ENCODE measurements around the gene BOD1L1.

BOD1L1 gene

DNA sequence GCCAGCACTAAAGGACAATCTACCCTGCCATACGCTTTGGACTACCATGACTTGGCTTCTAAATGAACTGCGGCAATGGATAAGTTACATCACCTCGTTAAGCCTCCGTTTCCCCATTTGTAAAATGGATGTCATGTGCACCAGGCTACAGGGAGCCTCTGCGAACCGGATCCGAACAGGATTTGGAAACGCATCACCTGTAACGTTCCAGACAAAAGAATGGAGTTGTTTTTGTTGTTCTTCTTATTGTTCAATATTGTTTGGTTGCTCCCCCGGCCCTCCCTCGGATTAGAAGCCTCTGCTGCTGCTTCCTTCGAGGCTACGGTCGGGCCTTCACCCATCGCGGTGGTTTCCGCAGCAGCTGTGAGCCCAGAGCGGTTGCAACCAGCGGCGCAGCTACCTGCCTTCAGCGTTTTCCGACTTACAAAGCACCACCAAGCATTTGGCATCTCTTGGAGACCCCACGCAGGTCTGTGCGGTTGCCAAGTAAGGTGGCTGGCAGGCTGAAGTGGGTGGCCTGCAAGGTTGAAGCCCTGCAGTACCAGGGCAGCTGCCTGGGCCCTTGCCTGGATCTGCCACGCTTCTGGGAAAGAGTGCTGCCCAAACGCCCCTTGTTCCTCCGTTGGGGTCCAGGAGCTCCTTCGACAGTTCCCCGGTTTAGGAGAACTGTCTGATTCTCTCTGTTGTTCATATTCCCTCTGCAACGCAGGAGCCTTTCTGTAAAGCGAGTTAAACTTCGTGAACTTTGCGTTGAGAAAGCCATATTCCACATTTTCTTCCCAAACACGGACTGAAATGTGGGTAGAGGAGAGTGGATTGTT is 90.3 kb downstream of the BOD1L1 start:
- Histone ChIP-seq H3K4me3 (ENCODE audit: low read depth, low read length) (no peak overlapping the region), H3K27ac (ENCODE audit: extremely low read depth, low read depth, low read length) (no peak overlapping the region), H3K4me1 (ENCODE audit: control insufficient read depth, insufficient read depth, low read length) (no peaks in the 10 kb centered on the region), H3K9me3 (ENCODE audit: control insufficient read depth, insufficient read depth, low read depth, low read length) (no peaks in the 10 kb centered on the region), H3K36me3 (ENCODE audit: control insufficient read depth in 2 of 2, insufficient read depth in 1 of 2, low read length in 2 of 2) (peaks cover 0 to 4% of the 10 kb centered on the region in 2 experiments; a peak in 1 of 3 replicates)
- CTCF ChIA-PET, result no interaction called here
- TF ChIP-seq ZNF660 (tag by site-specific recombination; IDR thresholded peaks at IDR 0.05) (no peak), MZF1 (tag by site-specific recombination; IDR thresholded peaks at IDR 0.05; ENCODE audit: borderline replicate concordance) (no peak), ZNF302 (tag by site-specific recombination; IDR thresholded peaks at IDR 0.05; ENCODE audit: low read depth) (no peak), ZNF416 (tag by site-specific recombination; IDR thresholded peaks at IDR 0.05) (no peak), ZNF843 (tag by site-specific recombination; IDR thresholded peaks at IDR 0.05) (no peak), ZNF16 (tag by site-specific recombination; IDR thresholded peaks at IDR 0.05; ENCODE audit: low read depth) (no peak), ZNF623 (tag by site-specific recombination; IDR thresholded peaks at IDR 0.05) (no peak), ZNF529 (tag by site-specific recombination; IDR thresholded peaks at IDR 0.05; ENCODE audit: insufficient replicate concordance) (no peak), ZNF560 (tag by site-specific recombination; IDR thresholded peaks at IDR 0.05; ENCODE audit: borderline replicate concordance) (no peak)
- TF ChIP-seq, protein P1, sequence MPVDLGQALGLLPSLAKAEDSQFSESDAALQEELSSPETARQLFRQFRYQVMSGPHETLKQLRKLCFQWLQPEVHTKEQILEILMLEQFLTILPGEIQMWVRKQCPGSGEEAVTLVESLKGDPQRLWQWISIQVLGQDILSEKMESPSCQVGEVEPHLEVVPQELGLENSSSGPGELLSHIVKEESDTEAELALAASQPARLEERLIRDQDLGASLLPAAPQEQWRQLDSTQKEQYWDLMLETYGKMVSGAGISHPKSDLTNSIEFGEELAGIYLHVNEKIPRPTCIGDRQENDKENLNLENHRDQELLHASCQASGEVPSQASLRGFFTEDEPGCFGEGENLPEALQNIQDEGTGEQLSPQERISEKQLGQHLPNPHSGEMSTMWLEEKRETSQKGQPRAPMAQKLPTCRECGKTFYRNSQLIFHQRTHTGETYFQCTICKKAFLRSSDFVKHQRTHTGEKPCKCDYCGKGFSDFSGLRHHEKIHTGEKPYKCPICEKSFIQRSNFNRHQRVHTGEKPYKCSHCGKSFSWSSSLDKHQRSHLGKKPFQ (tag by site-specific recombination; IDR thresholded peaks at IDR 0.05), result no peak
- POLR2A ChIA-PET, result no interaction called here

DNA sequence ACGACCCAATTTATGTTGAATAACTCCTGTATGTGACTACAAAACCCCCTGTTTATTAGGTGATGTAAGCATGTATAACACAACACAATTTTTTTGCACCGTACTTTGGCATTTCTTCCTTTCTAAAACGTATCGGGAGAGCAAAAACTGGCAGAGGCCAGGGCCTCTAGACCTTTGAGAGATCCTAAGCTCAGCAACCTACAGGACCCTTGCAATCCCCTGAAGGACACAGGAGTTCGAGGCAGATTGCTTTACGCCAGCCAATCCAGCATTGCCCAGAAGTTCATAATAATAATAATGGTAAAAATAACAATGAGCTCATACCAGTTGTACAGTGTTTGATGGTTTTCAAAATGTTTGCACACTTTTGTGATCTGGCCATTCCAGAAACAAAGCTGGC is 90.9 kb downstream of the BOD1L1 start:
- no peak overlapping the region for H3K27ac ChIP-seq (ENCODE audit: extremely low read depth, low read depth, low read length)
- CTCF ChIA-PET, result no interaction called here
- no peaks in the 10 kb centered on the region for H3K4me1 ChIP-seq (ENCODE audit: control insufficient read depth, insufficient read depth, low read length)
- no peak overlapping the region for H3K4me3 ChIP-seq (ENCODE audit: low read depth, low read length)
- H3K36me3 ChIP-seq (ENCODE audit: control insufficient read depth in 2 of 2, insufficient read depth in 1 of 2, low read length in 2 of 2), result no peaks in the 10 kb centered on the region
- H3K9me3 ChIP-seq (ENCODE audit: control insufficient read depth, insufficient read depth, low read depth, low read length), result no peaks in the 10 kb centered on the region
- POLR2A ChIA-PET, result no interaction called here
- no peak for TF ChIP-seq ZNF530 (tag by site-specific recombination; IDR thresholded peaks at IDR 0.05; ENCODE audit: low read depth)
- no peak for TF ChIP-seq ZNF580 (tag by site-specific recombination; IDR thresholded peaks at IDR 0.05)
- TF ChIP-seq ZNF148 (tag by site-specific recombination; IDR thresholded peaks at IDR 0.05; ENCODE audit: borderline replicate concordance), result no peak
- TF ChIP-seq, protein P2, sequence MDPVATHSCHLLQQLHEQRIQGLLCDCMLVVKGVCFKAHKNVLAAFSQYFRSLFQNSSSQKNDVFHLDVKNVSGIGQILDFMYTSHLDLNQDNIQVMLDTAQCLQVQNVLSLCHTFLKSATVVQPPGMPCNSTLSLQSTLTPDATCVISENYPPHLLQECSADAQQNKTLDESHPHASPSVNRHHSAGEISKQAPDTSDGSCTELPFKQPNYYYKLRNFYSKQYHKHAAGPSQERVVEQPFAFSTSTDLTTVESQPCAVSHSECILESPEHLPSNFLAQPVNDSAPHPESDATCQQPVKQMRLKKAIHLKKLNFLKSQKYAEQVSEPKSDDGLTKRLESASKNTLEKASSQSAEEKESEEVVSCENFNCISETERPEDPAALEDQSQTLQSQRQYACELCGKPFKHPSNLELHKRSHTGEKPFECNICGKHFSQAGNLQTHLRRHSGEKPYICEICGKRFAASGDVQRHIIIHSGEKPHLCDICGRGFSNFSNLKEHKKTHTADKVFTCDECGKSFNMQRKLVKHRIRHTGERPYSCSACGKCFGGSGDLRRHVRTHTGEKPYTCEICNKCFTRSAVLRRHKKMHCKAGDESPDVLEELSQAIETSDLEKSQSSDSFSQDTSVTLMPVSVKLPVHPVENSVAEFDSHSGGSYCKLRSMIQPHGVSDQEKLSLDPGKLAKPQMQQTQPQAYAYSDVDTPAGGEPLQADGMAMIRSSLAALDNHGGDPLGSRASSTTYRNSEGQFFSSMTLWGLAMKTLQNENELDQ (tag by site-specific recombination; IDR thresholded peaks at IDR 0.05; ENCODE audit: low read depth), result no peak
- TF ChIP-seq ZFHX2 (tag by site-specific recombination; conservative IDR thresholded peaks at IDR 0.05), result no peak
- TF ChIP-seq, protein P3, sequence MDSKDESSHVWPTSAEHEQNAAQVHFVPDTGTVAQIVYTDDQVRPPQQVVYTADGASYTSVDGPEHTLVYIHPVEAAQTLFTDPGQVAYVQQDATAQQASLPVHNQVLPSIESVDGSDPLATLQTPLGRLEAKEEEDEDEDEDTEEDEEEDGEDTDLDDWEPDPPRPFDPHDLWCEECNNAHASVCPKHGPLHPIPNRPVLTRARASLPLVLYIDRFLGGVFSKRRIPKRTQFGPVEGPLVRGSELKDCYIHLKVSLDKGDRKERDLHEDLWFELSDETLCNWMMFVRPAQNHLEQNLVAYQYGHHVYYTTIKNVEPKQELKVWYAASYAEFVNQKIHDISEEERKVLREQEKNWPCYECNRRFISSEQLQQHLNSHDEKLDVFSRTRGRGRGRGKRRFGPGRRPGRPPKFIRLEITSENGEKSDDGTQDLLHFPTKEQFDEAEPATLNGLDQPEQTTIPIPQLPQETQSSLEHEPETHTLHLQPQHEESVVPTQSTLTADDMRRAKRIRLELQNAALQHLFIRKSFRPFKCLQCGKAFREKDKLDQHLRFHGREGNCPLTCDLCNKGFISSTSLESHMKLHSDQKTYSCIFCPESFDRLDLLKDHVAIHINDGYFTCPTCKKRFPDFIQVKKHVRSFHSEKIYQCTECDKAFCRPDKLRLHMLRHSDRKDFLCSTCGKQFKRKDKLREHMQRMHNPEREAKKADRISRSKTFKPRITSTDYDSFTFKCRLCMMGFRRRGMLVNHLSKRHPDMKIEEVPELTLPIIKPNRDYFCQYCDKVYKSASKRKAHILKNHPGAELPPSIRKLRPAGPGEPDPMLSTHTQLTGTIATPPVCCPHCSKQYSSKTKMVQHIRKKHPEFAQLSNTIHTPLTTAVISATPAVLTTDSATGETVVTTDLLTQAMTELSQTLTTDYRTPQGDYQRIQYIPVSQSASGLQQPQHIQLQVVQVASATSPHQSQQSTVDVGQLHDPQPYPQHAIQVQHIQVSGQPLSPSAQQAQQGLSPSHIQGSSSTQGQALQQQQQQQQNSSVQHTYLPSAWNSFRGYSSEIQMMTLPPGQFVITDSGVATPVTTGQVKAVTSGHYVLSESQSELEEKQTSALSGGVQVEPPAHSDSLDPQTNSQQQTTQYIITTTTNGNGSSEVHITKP (tag by site-specific recombination; IDR thresholded peaks at IDR 0.05), result no peak
- TF ChIP-seq ZNF747 (tag by site-specific recombination; IDR thresholded peaks at IDR 0.05), result no peak
- TF ChIP-seq ZNF670 (tag by site-specific recombination; IDR thresholded peaks at IDR 0.05; ENCODE audit: low read depth), result no peak
- no peak for TF ChIP-seq ZNF248 (tag by site-specific recombination; IDR thresholded peaks at IDR 0.05)
- TF ChIP-seq ZNF26 (tag by site-specific recombination; IDR thresholded peaks at IDR 0.05), result no peak
